Activated CD8-positive, alpha-beta memory T cell treated with anti-CD3 and anti-CD28 coated beads for 4 hours (primary cell): ENCODE data around the gene NDC80.
A peak's percentile ranks its signal among the peaks of the same experiment; 100 is the strongest.
"Not testable (repeated sequence)": the region's sequence is repeated elsewhere in the genome, so short reads cannot be mapped to it uniquely, and the experiment has no call there.

Experiments
- DNase-seq, 2 donors: peaks; one replicate each; pipeline ENCODE4 v3.0.0-alpha.2; 2020; ENCODE audit warnings: low read depth in 2 of 2

NDC80 gene

DNA sequence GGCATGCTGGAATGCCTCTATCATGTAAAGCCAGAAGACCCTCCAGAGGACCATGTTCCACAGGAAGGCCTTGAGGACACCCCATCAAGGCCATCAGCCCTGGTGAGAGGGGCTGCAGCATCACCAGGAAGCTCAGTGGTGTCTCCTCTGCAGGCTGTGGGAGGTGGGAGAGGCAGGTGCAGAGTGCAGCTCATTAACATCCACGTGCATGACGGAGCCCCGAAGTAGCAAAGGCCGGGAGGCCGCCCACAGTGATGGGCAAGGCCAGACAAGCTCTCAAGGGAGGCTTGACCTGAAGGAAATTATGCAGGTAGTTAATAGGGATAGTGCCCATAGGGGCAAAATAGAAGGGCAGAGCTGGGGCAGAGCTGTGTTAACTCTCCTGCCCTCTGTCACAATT is 53.9 kb downstream of the NDC80 start:
- no peak for DNase-seq

DNA sequence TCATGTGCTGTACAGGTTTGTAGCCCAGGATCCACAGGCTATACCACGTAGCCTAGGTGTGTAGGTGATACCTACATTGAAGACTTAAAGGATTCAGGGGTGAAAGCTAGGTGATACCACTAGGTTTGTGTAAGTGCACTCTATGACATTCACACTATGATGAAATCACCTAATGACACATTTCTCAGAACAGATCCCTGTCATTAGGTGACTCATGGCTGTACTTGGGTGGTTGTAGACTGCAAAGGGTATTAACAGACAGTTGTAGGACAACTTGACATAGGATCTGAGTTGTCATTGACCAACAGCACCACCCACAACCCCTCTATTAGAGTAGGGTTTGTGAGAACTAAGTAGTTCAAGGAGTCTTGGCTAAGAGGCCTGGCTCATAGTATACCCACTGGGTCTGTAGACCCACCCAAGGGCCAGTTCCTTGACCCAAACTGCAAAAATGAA is 56.5 kb downstream of the NDC80 start:
- no peak for DNase-seq

DNA sequence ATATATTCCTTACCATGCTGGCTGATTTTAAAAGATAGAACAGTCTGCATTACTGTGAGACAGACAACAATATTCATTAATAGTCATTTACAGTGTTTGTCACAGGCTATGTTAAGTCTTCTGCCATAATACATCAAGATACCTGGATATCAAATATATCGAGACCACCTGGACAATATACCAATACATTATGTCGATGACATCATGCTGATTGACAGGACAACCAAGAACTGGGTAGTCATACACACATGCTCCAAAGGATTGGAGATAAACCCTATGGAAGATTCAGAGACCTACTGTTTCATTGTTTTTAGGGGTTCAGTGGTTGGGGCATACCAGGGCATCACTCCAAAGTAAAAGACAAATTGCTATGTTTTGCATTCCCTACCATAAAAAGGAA is 57.6 kb downstream of the NDC80 start:
- DNase-seq = no peak

DNA sequence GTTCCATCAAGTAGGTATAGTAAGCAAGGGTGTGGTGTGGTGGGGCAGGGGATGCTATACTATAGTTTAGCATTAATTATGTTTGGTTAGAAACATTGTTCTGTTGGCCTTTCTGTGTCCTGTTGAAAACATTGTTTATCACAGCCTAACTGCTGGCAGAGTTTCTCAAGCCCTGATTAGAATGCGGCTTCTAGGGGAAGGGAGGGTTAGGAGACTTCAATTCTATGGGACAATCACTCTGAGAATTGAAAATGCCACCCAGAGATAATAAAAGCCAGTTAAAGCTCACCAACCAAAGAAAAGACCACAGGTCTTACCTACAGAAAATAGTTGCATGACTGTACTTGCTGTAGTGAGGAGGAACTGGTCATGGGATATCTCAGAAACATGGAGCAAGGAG is 64.2 kb downstream of the NDC80 start:
- DNase-seq = no peak

DNA sequence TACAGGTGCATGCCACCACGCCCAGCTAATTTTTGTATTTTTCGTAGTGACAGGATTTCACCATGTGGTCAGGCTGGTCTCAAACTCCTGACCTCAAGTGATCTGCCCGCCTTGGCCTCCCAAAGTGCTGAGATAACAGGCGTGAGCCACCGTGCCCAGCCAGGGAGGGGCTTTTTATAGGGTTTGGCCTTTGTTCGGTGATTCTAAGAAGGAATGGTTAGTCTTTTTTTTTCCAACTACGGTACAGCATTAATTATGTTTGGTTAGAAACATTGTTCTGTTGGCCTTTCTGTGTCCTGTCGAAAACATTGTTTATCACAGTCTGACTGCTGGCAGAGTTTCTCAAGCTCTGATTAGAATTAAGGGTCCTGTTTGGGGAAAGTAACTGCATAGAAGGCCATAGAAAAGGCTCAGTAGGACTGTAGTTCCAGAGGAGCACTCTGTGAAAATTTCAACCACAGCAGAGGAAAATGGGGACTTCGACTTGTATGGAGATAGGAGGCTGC is 64.8 kb downstream of the NDC80 start:
- no peak for DNase-seq

DNA sequence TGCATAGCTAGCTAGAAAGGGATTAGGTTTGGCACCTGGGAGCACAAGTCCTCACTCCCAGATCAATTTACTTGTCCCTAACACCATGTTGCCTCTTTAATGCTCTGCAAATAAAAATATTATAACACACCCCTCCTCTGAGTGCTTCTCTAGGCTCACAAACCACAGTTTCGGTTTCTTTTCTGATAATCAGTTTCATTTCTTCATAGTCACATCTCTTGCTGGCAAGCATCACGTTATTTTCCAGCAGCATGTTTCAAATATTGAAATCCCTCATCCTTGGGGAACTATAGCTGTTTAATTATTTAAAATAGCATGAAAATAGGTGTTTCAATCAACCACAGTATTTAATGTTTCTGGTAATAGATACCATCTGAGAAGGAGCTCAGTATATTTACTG is 70.3 kb downstream of the NDC80 start:
- DNase-seq = no peak

DNA sequence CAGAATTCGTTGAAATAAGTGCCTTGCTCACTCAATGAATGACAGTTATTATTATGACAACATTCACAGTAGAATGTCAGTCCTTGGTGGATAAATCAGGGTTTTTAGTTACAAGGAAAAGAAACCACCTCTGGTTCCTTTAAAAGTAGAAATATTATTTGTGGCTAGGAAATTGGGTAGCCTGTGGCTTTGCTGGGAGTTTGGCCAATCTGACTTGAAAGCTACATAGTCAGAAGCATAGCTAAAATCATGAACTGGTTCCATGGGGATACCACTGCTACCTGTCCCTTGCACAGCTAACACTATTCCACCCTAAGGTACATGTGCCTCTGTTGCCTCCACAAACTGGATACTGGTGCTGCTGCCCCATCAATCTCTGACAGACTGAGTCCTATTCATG is 71.4 kb downstream of the NDC80 start:
- DNase-seq = no peak

DNA sequence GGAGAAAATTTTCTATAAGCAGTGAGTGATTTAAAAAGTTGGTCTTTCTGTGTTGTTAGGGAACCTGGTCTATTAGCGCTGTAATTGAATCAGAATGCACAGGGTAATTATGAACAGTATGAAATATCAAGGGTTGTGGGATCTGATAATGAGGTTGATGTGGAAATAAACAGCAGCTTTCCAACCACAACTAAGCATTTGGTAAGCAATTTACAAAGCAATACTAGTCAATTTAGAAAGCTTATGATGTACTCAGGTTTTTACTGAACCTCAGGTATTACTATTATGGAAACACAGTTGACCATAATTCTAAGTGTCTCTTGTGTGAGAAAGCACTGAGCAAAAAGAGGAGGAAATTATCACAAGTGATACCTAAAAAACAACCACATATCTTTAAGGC is 73.2 kb downstream of the NDC80 start:
- DNase-seq = no peak

DNA sequence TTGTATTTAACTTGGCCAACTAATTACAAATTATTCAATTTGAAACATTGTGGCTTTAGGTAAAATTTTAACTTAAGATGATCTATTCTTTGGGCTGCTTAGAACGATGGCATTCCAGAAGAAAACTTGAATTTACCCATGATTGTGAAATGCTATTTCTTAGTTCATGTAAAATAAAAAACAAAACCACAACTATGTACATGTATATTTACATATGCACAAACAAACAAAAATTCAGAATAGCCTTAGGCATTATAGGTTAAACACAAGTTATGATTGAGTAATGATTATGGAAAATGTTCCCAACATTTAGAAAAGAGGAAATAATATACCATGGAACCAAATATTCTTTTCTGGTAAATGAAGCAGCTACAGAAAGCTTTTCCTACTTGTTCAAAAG is 80.6 kb downstream of the NDC80 start:
- no peak for DNase-seq

DNA sequence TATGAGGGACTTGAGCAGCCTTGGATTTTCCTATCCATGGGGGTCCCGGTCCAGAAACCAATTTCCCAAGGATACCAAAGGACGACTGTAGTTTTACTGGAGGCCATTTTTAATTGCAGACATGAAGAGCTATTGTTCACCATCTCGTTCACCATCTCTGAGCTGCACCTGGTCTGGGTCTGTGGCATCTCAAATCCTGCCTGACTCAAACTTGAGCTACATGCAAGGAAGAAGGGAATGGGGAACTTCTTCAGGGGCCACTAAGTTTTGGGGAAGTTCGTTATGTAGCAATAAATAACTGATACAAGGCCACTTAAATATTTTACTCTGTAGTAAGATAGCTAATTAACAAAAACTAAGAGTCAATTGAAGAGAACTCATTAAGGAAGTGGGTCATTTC is 82.1 kb downstream of the NDC80 start:
- DNase-seq = no peak

DNA sequence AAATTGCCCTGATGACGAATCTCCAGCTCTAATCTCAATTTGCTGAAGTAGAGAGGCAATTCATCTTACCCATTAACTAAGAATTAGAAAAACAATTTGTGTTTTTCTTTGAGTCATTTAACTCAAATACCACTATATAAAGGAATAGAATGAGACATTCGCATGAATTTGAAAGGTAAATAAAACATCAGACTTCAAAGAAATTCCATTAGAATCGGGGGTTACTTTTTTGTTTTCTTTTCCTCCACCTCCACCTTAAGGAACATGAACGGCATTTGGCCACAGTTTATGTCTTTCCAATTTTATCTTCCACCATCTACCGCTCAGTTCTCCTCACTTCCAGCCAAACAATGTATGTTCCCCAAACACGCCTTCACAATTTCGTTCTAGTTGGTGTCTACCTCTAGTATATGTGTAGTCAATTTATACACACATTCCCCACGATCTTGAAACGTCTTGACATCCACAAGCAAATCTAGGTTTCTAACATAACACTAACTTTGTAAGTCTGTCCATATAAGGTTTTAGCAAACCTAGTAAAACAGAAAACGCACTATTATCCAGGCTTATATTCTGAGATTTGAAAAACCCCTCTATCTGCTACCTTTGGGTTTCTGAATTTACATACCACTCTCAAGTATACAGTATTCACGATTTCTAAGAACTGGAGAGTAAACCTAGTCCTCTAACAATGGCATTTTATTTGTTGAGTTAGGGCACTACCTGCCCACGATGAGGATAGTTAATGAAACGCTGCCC is 83.0 kb downstream of the NDC80 start:
- no peak for DNase-seq

DNA sequence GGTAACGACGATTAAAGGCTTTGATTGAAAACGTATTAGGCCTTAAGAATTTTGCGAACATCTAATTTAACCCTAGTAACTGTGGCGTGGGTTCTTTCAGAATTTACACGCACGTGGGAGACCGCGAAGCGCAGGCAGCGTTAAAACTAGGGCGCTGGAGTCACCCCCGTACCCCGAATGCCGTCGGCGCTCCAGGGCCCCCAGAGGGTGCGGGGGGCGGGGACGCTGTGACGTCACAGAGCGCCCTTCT is 83.5 kb downstream of the NDC80 start:
- peak; percentile 67 to 72 for DNase-seq

DNA sequence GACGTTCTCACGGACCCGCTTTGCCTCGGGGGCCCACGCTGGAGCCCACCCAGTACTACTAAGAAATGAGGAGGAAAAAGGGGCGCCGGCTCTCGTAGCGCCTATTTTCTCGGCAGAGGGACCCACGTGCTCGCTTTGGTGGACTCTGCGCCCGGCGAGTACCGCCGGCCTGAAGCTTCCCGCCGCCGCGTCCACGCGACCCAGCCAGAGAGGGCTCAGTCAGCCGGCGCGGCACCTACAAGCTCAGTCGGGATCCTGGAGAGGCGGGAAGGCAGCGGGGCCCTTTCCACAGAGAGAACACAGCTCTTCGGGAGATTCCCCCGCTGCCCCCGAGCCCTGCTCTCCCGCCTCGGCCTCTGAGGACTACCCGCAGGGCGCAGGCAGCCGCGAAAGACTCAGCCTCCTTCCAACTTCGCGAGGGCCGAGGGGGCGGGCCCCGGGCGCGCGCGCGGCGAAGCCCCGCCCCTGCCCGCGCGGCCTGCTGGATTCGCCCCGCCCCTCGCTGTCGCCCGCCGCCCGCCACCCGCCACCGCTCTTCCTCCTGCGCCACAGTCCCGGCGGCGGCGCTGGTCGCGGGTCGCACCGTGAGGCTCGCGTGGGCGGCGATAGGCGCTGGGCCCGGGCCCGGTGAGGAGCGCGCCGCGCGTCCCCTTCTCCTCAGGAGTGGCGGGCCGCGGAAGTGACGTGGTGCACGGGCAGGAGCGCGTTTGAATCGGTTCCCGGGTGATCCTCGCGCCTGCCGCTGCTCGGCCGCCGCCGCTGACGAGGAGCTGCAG is 84.0 kb downstream of the NDC80 start, which contains the start of gene SMCHD1:
Gene SMCHD1 (plus strand): TSS at position 549 of the 776 bp plus-strand sequence. CDS start 350 bp downstream, outside the sequence.
- peak; percentile 84 to 86 for DNase-seq

DNA sequence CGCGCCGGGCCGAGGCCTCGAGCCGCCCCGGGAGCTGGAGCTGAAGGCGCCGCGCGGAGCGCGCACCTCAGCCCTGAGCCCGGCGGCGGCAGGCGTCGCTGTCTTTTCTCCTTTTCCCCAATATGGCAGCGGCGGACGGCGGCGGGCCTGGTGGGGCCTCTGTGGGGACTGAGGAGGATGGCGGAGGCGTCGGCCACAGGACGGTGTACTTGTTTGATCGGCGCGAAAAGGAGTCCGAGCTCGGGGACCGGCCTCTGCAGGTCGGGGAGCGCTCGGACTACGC is 84.5 kb downstream of the NDC80 start:
- no peak for DNase-seq

DNA sequence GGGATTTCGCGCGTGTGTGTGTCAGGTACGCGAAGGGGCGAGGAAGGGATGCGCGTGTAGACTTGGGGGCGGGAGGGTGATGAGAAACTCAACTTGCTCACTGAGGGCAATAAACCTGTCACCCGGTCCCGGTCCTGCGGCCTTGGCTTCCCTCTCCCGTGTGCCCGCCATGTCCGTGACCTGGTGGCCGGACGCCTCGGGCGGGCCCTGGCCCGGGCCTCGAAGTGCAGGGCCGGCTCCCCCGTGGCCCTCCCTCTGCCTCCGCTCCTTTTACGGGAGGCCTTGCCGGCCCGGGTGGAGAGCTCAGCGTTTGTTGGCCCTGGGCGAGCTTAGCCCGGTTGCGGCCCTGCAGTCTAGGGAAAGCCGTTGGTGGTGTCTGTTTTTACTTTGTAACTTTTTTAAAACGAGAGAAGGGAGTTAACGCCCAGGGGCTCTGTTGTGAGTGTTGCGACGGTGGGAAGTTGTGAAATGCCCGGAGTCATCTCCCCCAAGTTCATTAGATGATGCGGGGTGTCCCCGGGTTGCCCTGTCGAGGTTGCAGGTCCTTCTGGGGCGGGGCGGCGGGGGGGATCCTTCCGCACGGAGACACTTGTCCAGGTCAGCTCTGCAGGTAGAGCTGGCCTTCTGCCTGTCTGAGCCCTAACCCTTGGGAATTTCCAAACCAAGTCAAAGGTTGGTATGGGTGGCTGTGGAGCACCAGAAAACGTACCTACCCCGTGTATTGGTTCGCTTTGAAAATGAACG is 85.1 kb downstream of the NDC80 start:
- no peak for DNase-seq

DNA sequence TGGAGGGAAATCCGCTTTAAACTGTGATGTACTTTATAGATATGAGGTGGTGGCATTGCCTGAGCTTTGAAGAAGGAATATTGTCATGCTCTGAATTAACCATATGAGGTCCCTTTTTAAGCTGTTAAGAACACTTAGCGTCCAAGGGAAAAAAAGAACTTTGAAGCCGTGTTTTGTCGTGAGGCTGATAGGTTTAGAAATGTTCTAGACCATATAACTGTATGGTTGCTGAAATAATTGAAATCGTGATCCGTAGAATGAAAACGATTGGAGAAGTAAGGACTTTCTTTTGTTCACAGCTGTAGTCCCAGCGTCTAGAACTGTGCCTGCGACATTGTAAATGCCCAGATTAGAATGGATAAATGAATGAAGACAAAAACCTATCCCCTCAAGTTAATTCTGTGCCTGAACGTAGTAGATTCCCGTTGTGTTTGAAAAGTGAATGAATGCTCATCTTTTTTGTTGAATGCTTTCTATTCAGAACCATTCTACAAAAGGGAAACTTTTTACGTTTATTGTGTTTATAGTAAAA is 85.7 kb downstream of the NDC80 start:
- DNase-seq = no peak

DNA sequence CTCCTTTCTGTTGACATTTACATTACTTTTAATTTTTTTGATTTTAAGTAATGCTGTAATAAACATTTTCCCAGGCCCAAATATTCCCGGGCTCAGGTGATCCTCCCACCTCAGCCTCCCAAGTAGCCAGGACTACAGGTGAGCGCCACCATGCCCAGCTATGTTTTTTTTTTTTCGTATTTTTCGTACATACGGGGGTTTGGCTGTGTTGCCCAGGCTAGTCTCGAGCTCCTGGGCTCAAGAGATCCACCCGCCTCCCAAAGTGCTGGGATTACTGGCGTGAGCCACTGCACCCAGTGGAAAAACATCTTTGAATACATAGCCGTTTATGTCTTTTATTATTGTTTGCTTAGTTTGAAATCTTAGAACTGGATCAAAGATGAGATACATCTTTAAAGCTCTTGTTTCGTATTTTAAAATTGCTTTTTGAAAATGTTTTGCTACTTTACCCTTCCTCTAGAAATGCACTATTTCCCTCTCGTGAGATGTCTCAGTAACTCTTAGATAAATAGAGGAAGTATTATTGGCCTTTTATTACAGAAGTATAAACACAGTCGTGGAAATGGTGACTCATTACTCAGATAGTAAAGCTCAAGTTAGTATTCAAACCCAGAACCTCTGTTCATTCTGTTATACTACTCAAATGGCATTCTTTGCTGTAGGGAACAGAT is 86.6 kb downstream of the NDC80 start:
- DNase-seq = no peak

DNA sequence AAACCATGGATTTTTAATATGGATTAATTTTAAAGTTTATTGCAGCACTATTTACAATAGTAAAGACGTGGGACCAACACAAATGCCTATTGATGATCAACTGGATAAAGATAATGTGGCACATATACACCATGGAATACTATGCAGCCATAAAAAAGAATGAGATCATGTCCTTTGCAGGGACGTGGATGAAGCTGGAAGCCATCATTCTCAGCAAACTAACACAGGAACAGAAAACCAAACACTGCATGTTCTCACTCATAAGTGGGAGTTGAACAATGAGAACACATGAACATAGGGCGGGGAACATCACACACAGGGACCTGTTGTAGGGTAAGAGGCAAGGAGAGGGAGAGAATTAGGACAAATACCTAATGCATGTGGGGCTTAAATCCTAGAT is 89.5 kb downstream of the NDC80 start:
- not testable (repeated sequence) for DNase-seq

DNA sequence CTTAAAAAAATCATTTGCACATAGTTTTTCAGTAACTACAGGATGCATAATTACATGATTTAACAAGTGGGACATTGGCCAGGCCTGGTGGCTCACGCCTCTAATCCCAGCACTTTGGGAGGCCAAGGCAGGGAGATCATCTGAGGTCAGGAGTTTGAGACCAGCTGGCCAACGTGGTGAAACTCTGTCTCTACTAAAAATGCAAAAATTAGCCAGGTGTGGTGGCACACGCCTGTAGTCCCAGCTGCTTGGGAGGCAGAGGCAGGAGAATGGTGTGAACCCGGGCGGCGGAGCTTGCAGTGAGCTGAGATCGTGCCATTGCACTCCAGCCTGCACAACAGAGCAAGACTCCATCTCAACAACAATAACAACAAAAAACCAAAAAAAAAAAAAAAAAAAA is 90.9 kb downstream of the NDC80 start:
- DNase-seq = not testable (repeated sequence)

DNA sequence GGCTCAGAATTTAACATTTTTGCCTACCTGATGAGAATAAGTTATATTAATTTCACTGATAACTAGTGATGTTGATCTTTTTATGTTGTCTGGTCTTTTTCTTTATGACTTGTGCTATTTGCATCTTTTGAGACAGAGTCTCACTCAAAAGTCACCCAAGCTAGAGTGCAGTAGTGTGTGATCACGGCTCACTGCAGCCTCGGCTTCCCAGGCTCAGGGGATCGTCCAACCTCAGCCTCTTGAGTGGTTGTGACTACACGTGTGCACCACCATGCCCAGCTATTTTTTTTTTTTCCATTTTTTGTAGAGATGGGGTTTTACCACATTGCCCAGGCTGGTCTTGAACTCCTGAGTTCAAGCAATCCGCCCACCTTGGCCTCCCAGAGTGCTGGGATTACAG is 91.6 kb downstream of the NDC80 start:
- DNase-seq = no peak
